ENCODE data around the gene GPR152. TPM values are rescaled to one million over a fixed set of nuclear protein-coding genes. Genes with fewer than 3 reads are reported as not detected.
A peak's percentile ranks its signal among the peaks of the same experiment; 100 is the strongest.
"Not testable (repeated sequence)": the region's sequence is repeated elsewhere in the genome, so short reads cannot be mapped to it uniquely, and the experiment has no call there.

Gene GPR152
- total RNA-seq, 2 experiments from 2014 or later: not detected

DNA sequence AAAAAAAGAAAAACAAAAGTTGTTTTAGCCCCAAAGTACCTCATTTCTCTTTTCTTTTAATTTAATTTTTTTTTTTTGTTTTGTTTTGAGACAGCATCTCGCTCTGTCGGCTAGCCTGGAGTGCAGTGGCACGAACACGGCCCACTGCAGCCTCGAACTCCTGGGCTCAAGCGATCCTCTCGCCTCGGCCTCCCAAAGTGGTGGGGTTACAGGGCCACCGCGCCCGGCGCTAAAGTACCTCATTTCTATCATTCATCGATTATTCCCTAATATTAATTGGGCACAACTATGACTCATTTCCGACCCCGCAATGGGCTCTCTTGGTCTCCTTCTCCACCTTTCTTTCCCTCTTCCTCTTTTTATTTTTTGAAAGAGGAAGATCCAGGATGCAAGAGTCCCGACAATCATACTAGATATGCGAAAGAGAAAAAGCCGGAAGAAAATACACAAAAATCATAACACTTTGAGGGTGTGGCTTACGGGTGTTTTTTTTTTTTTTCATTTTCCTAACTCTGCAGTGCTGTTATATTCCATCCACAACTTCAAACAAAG, 29.8 kb upstream of the GPR152 start:
- Histone ChIP-seq H2AFZ (ENCODE audit: low read length) (peak overlapping the region; percentile 71), H3K4me2 (ENCODE audit: low read length) (peak overlapping the region; percentile 95), H3K9me2 (ENCODE audit: insufficient read depth, low read length) (no peaks in the 10 kb centered on the region), H3K36me3 (ENCODE audit: insufficient read depth, low read length) (peaks cover 5% of the 10 kb centered on the region), H3K79me2 (ENCODE audit: insufficient read depth, low read depth, low read length) (peaks cover 28% of the 10 kb centered on the region; the same call in 1 of the 2 replicates), H3K9me3 (ENCODE audit: low read length) (no peaks in the 10 kb centered on the region), H3K4me3 (ENCODE audit: low read depth, low read length, poor library complexity, severe bottlenecking) (peak overlapping the region; percentile 71), H3K4me1 (ENCODE audit: insufficient read depth, low read length, poor library complexity, severe bottlenecking) (peaks cover 44% of the 10 kb centered on the region), H4K20me1 (ENCODE audit: insufficient read depth, low read length) (no peaks in the 10 kb centered on the region), H3K27ac (ENCODE audit: low read depth, low read length, poor library complexity, severe bottlenecking) (peak overlapping the region; percentile 87)
- CTCF ChIA-PET (ENCODE audit: unreplicated experiment): interaction anchor here (1.0 kb wide), 1 partner anchor 96 kb away, joined by 5 read pairs; no protein-coding TSS in a partner anchor
- intact Hi-C loops (cut with micrococcal nuclease; ENCODE audit: unreplicated experiment): loop anchor here (5.0 kb wide), 1 partner anchor 130 kb away; the partner anchor contains the start of gene POLD4
- TSS peak; percentile 96 for BruUV-seq (replicated peaks)
- DNase-seq (ENCODE audit: low spot score): no peak
- POLR2A ChIA-PET: interaction anchor here (0.5 to 1.8 kb wide), 3 partner anchors 14 to 236 kb away, joined by 3 to 6 read pairs (median 3); no protein-coding TSS in a partner anchor
- no peak for TF ChIP-seq CTCF (conservative IDR thresholded peaks at IDR 0.05; ENCODE audit: low read length)
- no peak for TF ChIP-seq EZH2phosphoT487 (IDR thresholded peaks at IDR 0.05; ENCODE audit: borderline replicate concordance, low read depth, low read length)

GRCh38 chr11:67477344-67478050, 25.0 kb upstream of the GPR152 start:
- CTCF ChIA-PET (ENCODE audit: unreplicated experiment); H3K27ac ChIP-seq (ENCODE audit: low read depth, low read length, poor library complexity, severe bottlenecking); intact Hi-C loops (cut with micrococcal nuclease; ENCODE audit: unreplicated experiment); H3K36me3 ChIP-seq (ENCODE audit: insufficient read depth, low read length); H3K9me2 ChIP-seq (ENCODE audit: insufficient read depth, low read length); H3K4me3 ChIP-seq (ENCODE audit: low read depth, low read length, poor library complexity, severe bottlenecking); BruUV-seq (replicated peaks); H3K79me2 ChIP-seq (ENCODE audit: insufficient read depth, low read depth, low read length); H2AFZ ChIP-seq (ENCODE audit: low read length); H3K9me3 ChIP-seq (ENCODE audit: low read length); H3K4me1 ChIP-seq (ENCODE audit: insufficient read depth, low read length, poor library complexity, severe bottlenecking); H3K4me2 ChIP-seq (ENCODE audit: low read length); DNase-seq (ENCODE audit: low spot score); H4K20me1 ChIP-seq (ENCODE audit: insufficient read depth, low read length): not testable (repeated sequence)
- POLR2A ChIA-PET: interaction anchor here (0.6 kb wide), 1 partner anchor 866 kb away, joined by 5 read pairs; no protein-coding TSS in a partner anchor

GRCh38 chr11:67476692-67477091, 24.2 kb upstream of the GPR152 start:
- H2AFZ ChIP-seq (ENCODE audit: low read length); H3K79me2 ChIP-seq (ENCODE audit: insufficient read depth, low read depth, low read length); H3K4me2 ChIP-seq (ENCODE audit: low read length); H3K9me3 ChIP-seq (ENCODE audit: low read length); H3K36me3 ChIP-seq (ENCODE audit: insufficient read depth, low read length); H3K4me3 ChIP-seq (ENCODE audit: low read depth, low read length, poor library complexity, severe bottlenecking); DNase-seq (ENCODE audit: low spot score); H3K27ac ChIP-seq (ENCODE audit: low read depth, low read length, poor library complexity, severe bottlenecking); H4K20me1 ChIP-seq (ENCODE audit: insufficient read depth, low read length); POLR2A ChIA-PET; intact Hi-C loops (cut with micrococcal nuclease; ENCODE audit: unreplicated experiment); CTCF ChIA-PET (ENCODE audit: unreplicated experiment); H3K9me2 ChIP-seq (ENCODE audit: insufficient read depth, low read length); BruUV-seq (replicated peaks); H3K4me1 ChIP-seq (ENCODE audit: insufficient read depth, low read length, poor library complexity, severe bottlenecking): not testable (repeated sequence)
